CD8-positive, alpha-beta memory T cell (primary cell): ENCODE results near the gene TM4SF5. TPM values are rescaled to one million over a fixed set of nuclear protein-coding genes. Genes with fewer than 3 reads are reported as not detected.

Source experiments
- CTCF ChIA-PET: fragments of 350-600 bp; sonication (Branson Sonifier 250); formaldehyde crosslinking; loops from one replicate; lab custom pipeline; 2021; ENCODE audit warnings: antibody characterized with exemption; lab: Charles Lee
- POLR2A ChIA-PET: fragments of 350-600 bp; sonication (Branson Sonifier 250); formaldehyde crosslinking; loops from one replicate; lab custom pipeline; 2021; ENCODE audit warnings: antibody characterized with exemption; lab: Charles Lee
- DNase-seq, 5 donors: peaks; one replicate each; pipeline versions ENCODE4 v3.0.0 to v3.0.0-alpha.2; 2020 to 2022; ENCODE audit warnings: mixed read lengths in 1 of 5
- H3K27ac ChIP-seq: one replicate; pipeline ENCODE4 v1.7.0; 2013; ENCODE audit warnings: low read depth, mild to moderate bottlenecking, low read length, moderate library complexity
- H3K27me3 ChIP-seq: 2 replicates; pipeline ENCODE4 v1.7.0; 2013; ENCODE audit warnings: low read length, mild to moderate bottlenecking; ENCODE audit not compliant: insufficient read depth, poor library complexity, severe bottlenecking
- H3K36me3 ChIP-seq: 2 replicates; pipeline ENCODE4 v1.7.0; 2013; ENCODE audit warnings: mild to moderate bottlenecking, low read length, moderate library complexity; ENCODE audit not compliant: insufficient read depth
- H3K4me1 ChIP-seq: 2 replicates; pipeline ENCODE4 v1.7.0; 2013; ENCODE audit warnings: mild to moderate bottlenecking, low read length, moderate library complexity; ENCODE audit not compliant: insufficient read depth
- H3K4me3 ChIP-seq: 2 replicates; pipeline ENCODE4 v1.7.0; 2013; ENCODE audit warnings: mild to moderate bottlenecking, low read length
- H3K9me3 ChIP-seq: 2 replicates; pipeline ENCODE4 v1.7.0; 2013; ENCODE audit warnings: mild to moderate bottlenecking, low read length
- H3K27ac Mint-ChIP-seq, 8 donors: one replicate each; pipeline ENCODE4 v1.8.0; 2020 to 2021; ENCODE audit warnings: mixed read lengths in 8 of 8, mild to moderate bottlenecking in 6 of 8, inconsistent platforms in 3 of 8, moderate library complexity in 3 of 8
- H3K27me3 Mint-ChIP-seq, 2 donors: one replicate each; pipeline ENCODE4 v1.8.0; 2020 to 2021; ENCODE audit warnings: mixed read lengths in 2 of 2, mild to moderate bottlenecking in 1 of 2, moderate library complexity in 1 of 2
- H3K36me3 Mint-ChIP-seq, 3 donors: one replicate each; pipeline ENCODE4 v1.8.0; 2020 to 2021; ENCODE audit warnings: mixed read lengths in 3 of 3, inconsistent platforms in 1 of 3, mild to moderate bottlenecking in 1 of 3
- H3K4me1 Mint-ChIP-seq, 3 donors: one replicate each; pipeline ENCODE4 v1.8.0; 2020 to 2021; ENCODE audit warnings: mixed read lengths in 3 of 3, inconsistent platforms in 1 of 3, mild to moderate bottlenecking in 1 of 3
- H3K4me3 Mint-ChIP-seq, 7 donors: one replicate each; pipeline ENCODE4 v1.8.0; 2020 to 2021; ENCODE audit warnings: mixed read lengths in 7 of 7, mild to moderate bottlenecking in 6 of 7, moderate library complexity in 4 of 7, inconsistent platforms in 2 of 7
- H3K9me3 Mint-ChIP-seq, 5 donors: one replicate each; pipeline ENCODE4 v1.8.0; 2020 to 2022; ENCODE audit warnings: mixed read lengths in 5 of 5, mild to moderate bottlenecking in 3 of 5, moderate library complexity in 2 of 5, inconsistent platforms in 1 of 5
- polyA plus RNA-seq: library from polyadenylated mRNA; unstranded; fragments of 300-500 nt; fragmentation: Illumina TruSeq; gene quantifications from one replicate; pipeline ENCODE4 v1.2.3, GENCODE V29; 2021
- total RNA-seq, 2 experiments: library from RNA; stranded (reverse); gene quantifications; one replicate each; pipeline ENCODE4 v1.2.3, GENCODE V29; 2021

The TM4SF5 gene
- total and polyA plus RNA-seq, 3 experiments from 2014 or later: not detected

GRCh38 chr17:4735876-4736651, 35.6 kb upstream of the TM4SF5 start:
- H3K9me3 Mint-ChIP-seq: no peaks in the 10 kb centered on the region
- H3K4me3 Mint-ChIP-seq: peak overlapping the region in 2 of 7 donors; percentile 27 to 66
- ChIA-PET POLR2A (interaction anchor here (0.8 kb wide), 1 partner anchor 54 kb away, joined by 3 read pairs; no protein-coding TSS in a partner anchor), CTCF (interaction anchor here (1.0 to 1.6 kb wide), 3 partner anchors 26 to 151 kb away, joined by 3 to 4 read pairs (median 3); partner anchors contain the start of gene ARRB2)
- no peak overlapping the region for H3K4me3 ChIP-seq
- peaks cover 18% of the 10 kb centered on the region for H3K4me1 ChIP-seq
- DNase-seq: peak in 1 of 5 donors; percentile 22
- H3K27me3 Mint-ChIP-seq: peaks cover 5 to 8% of the 10 kb centered on the region in 2 donors
- no peaks in the 10 kb centered on the region for H3K36me3 ChIP-seq
- peaks cover 30 to 41% (median 33%) of the 10 kb centered on the region in 3 donors for H3K4me1 Mint-ChIP-seq
- H3K36me3 Mint-ChIP-seq: peaks cover 0 to 22% (median 1%) of the 10 kb centered on the region in 3 donors
- H3K9me3 ChIP-seq: no peaks in the 10 kb centered on the region
- peak overlapping the region in 1 of 8 donors; percentile 55 for H3K27ac Mint-ChIP-seq
- H3K27me3 ChIP-seq: peaks cover 7% of the 10 kb centered on the region
- no peak overlapping the region for H3K27ac ChIP-seq

GRCh38 chr17:4738136-4739121, 33.3 kb upstream of the TM4SF5 start:
- POLR2A ChIA-PET: no interaction called here

GRCh38 chr17:4739122-4740024, 32.3 kb upstream of the TM4SF5 start, which contains the start of the genes CXCL16 and ZMYND15:
Gene CXCL16 (minus strand): TSS chr17:4739928. CDS start chr17:4739339, 589 bp downstream.
Gene ZMYND15 (plus strand): TSS chr17:4739833. CDS start chr17:4740549, 716 bp downstream.
- peaks cover 0 to 6% (median 1%) of the 10 kb centered on the region in 3 donors for H3K36me3 Mint-ChIP-seq
- H3K27me3 ChIP-seq: peaks cover 10% of the 10 kb centered on the region
- peaks cover 14% of the 10 kb centered on the region in 2 donors for H3K27me3 Mint-ChIP-seq
- H3K4me1 ChIP-seq: peaks cover 18% of the 10 kb centered on the region
- DNase-seq: peak; percentile 53 to 77 (median 69)
- peak within 1 kb of the TSS; percentile 36 to 96 (median 90) for H3K27ac Mint-ChIP-seq
- no peak within 1 kb of the TSS for H3K27ac ChIP-seq
- ChIA-PET POLR2A (no interaction called here), CTCF (interaction anchor here (0.8 to 2.1 kb wide), 5 partner anchors 9 to 150 kb away, joined by 3 to 11 read pairs (median 3); partner anchors contain the start of genes ARRB2 and GLTPD2)
- no peaks in the 10 kb centered on the region for H3K9me3 ChIP-seq
- peak within 1 kb of the TSS; percentile 90 to 96 (median 94) for H3K4me3 Mint-ChIP-seq
- H3K9me3 Mint-ChIP-seq: no peaks in the 10 kb centered on the region
- H3K4me3 ChIP-seq: peak within 1 kb of the TSS; percentile 75
- H3K4me1 Mint-ChIP-seq: peaks cover 17 to 19% (median 18%) of the 10 kb centered on the region in 3 donors
- H3K36me3 ChIP-seq: no peaks in the 10 kb centered on the region

More at GRCh38 chr17:4738136-4739121, 33.3 kb upstream of the TM4SF5 start:
- CTCF ChIA-PET: interaction anchor here (0.8 to 2.1 kb wide), 6 partner anchors 10 to 161 kb away, joined by 3 to 11 read pairs (median 3); partner anchors contain the start of genes ARRB2, C17orf107 and GLTPD2
- Histone ChIP-seq H3K4me3 (peak overlapping the region; percentile 75), H3K9me3 (no peaks in the 10 kb centered on the region), H3K27me3 (peaks cover 7% of the 10 kb centered on the region), H3K36me3 (no peaks in the 10 kb centered on the region), H3K4me1 (peaks cover 18% of the 10 kb centered on the region), H3K27ac (no peak overlapping the region)
- Mint-ChIP-seq H3K9me3 (no peaks in the 10 kb centered on the region), H3K4me1 (peaks cover 17 to 21% (median 18%) of the 10 kb centered on the region in 3 donors), H3K27ac (peak overlapping the region; percentile 36 to 95 (median 90)), H3K27me3 (peaks cover 14% of the 10 kb centered on the region in 2 donors), H3K4me3 (peak overlapping the region; percentile 90 to 96 (median 94)), H3K36me3 (peaks cover 0 to 10% (median 1%) of the 10 kb centered on the region in 3 donors)
- peak in 3 of 5 donors; percentile 22 to 59 (median 54) for DNase-seq

- Histone ChIP-seq H3K27ac (no peak overlapping the region), H3K36me3 (no peaks in the 10 kb centered on the region), H3K4me1 (peaks cover 18% of the 10 kb centered on the region), H3K9me3 (no peaks in the 10 kb centered on the region), H3K4me3 (peak overlapping the region; percentile 9), H3K27me3 (peaks cover 11% of the 10 kb centered on the region)
- peak overlapping the region; percentile 71 to 92 (median 86) for H3K4me3 Mint-ChIP-seq
- H3K9me3 Mint-ChIP-seq: no peaks in the 10 kb centered on the region
- H3K36me3 Mint-ChIP-seq: peaks cover 0 to 3% (median 1%) of the 10 kb centered on the region in 3 donors
- ChIA-PET CTCF (interaction anchor here (2.1 kb wide), 1 partner anchor 31 kb away, joined by 11 read pairs; the partner anchor contains the start of gene ARRB2), POLR2A (no interaction called here)
- no peak for DNase-seq
- peaks cover 14 to 19% (median 17%) of the 10 kb centered on the region in 3 donors for H3K4me1 Mint-ChIP-seq
- peak overlapping the region in 6 of 8 donors; percentile 12 to 96 (median 84) for H3K27ac Mint-ChIP-seq
- H3K27me3 Mint-ChIP-seq: peaks cover 14 to 15% of the 10 kb centered on the region in 2 donors
Observed at GRCh38 chr17:4740025-4740351, 31.7 kb upstream of the TM4SF5 start.

- Mint-ChIP-seq H3K36me3 (peaks cover 0 to 3% (median 1%) of the 10 kb centered on the region in 3 donors), H3K27me3 (peaks cover 14 to 20% of the 10 kb centered on the region in 2 donors), H3K9me3 (no peaks in the 10 kb centered on the region), H3K4me1 (peaks cover 14 to 20% (median 19%) of the 10 kb centered on the region in 3 donors), H3K27ac (peak overlapping the region in 4 of 8 donors; percentile 74 to 88 (median 84)), H3K4me3 (peak overlapping the region; percentile 71 to 92 (median 86))
- Histone ChIP-seq H3K27me3 (peaks cover 11% of the 10 kb centered on the region), H3K27ac (no peak overlapping the region), H3K4me1 (peaks cover 18% of the 10 kb centered on the region), H3K9me3 (no peaks in the 10 kb centered on the region), H3K36me3 (no peaks in the 10 kb centered on the region), H3K4me3 (peak overlapping the region; percentile 9)
- DNase-seq: no peak
- ChIA-PET CTCF (no interaction called here), POLR2A (no interaction called here)
Observed at GRCh38 chr17:4740584-4740983, 31.1 kb upstream of the TM4SF5 start.

- Mint-ChIP-seq H3K27ac (peak overlapping the region in 1 of 8 donors; percentile 47), H3K9me3 (no peaks in the 10 kb centered on the region), H3K36me3 (peaks cover 0 to 3% (median 0%) of the 10 kb centered on the region in 3 donors), H3K27me3 (peaks cover 14 to 20% of the 10 kb centered on the region in 2 donors), H3K4me3 (peak overlapping the region in 5 of 7 donors; percentile 8 to 81 (median 65)), H3K4me1 (peaks cover 14 to 21% (median 19%) of the 10 kb centered on the region in 3 donors)
- Histone ChIP-seq H3K27me3 (peaks cover 11% of the 10 kb centered on the region), H3K4me1 (peaks cover 18% of the 10 kb centered on the region), H3K4me3 (no peak overlapping the region), H3K27ac (no peak overlapping the region), H3K36me3 (no peaks in the 10 kb centered on the region), H3K9me3 (no peaks in the 10 kb centered on the region)
- POLR2A ChIA-PET: interaction anchor here (0.6 kb wide), 1 partner anchor 10 kb away, joined by 6 read pairs; no protein-coding TSS in a partner anchor
- DNase-seq: no peak
- CTCF ChIA-PET: no interaction called here
Observed at GRCh38 chr17:4741544-4741943, 30.1 kb upstream of the TM4SF5 start.
